Measurements from ENCODE around the gene AATK.
"Not testable (repeated sequence)": the region's sequence is repeated elsewhere in the genome, so short reads cannot be mapped to it uniquely, and the experiment has no call there.

AATK gene

GRCh38 chr17:81091774-81092517 is 74.1 kb downstream of the AATK start:
- no peak for DNase-seq (ENCODE audit: low read depth)

DNA sequence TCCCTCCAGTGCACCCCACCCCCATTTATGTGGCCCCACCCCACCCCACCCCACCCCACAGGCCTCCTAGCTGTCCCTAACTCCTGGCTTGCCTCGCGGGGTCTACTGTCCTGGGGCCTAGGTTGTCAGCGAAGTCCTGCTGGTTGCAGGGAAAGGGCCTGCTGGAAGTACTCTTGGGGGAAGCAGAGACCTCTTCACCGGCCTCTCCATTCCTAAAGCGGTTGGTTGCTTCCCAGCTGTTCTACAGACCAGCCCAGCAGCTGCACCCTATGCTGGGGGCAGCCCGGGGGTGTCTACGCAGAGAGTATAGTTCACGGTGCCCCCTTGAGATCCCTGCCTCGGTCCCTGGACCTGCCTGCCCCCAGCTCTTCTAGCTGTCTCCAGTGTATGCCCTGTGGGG is 74.9 kb downstream of the AATK start:
- DNase-seq (ENCODE audit: low read depth) = no peak

DNA sequence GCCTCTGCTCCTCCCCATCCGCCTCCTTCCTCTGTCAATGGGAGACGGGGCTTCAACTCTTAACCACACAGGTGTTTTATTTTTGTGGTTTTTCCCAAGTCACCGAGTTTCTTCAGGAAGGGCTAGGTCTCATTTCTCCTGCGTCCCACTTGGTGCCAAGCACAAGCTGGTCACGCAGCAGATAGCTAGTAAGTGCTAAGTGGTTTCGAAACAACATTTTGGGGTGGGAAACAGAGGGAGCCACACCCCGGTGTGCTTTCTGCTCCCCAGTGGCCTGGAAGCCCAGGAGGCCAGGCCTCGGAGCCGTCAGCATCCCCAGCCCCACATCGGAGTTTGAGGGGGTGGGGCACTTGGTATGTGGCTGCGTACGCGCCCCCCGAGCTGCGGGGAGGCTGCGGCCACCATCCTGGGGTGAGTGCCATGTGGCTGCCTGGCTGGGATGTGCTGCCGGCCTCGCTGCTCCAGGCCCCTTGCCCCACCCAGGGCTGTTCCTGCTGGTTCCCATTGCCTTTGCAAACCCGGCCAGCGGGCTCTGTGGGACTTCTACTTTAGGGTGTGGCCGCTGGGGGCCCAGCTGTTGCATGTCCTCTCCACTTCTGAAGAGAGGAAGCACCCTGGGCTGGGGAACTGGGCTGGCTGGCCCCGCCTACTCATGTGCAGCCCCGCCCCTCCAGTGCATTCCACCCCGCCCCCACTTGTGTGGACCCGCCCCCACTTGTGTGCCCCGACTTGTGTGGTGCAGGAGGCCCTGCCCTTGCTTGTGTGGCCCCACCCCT is 75.5 kb downstream of the AATK start:
- DNase-seq (ENCODE audit: low read depth) = no peak

DNA sequence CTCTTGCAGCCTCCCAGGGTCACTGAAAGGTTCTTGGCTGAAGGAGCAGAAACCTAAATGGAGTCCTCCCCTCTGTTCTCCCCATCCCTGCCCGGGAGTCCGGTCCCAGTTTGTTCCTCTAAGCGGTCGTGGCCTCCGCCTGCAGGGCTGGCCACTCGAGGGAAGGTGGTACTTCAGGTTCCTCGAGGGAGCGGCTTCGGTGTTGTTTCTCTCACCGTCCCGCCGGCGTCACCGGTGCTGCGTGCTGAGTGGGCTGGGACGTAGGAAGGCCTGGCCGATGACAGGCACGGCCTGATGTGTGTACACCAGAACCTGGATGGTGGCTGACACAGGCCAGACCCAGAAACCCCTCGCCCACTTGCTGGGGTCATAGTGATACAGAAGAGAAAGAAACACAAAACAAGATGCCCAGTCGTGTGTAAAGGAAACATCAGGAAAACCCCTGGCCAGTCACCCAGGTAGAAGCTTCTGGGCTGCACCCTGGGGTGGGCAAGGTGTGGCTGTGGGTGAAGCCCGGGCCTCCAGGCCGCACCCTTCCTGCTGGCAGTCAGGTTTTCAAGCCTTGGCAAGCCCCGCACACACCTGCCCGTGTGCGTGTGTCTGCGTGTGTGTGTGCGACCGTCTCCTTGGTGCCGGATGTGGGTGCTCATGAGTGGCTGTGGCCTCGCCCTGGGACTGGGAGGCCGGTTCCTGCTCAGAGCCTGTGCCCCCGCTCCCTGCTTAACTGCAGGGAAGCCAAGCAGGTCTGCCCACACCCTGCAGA is 79.1 kb downstream of the AATK start:
- no peak for DNase-seq (ENCODE audit: low read depth)

- DNase-seq (ENCODE audit: low read depth) = no peak
These were observed 80.6 kb downstream of the AATK start for GRCh38 chr17:81085420-81085911.

DNA sequence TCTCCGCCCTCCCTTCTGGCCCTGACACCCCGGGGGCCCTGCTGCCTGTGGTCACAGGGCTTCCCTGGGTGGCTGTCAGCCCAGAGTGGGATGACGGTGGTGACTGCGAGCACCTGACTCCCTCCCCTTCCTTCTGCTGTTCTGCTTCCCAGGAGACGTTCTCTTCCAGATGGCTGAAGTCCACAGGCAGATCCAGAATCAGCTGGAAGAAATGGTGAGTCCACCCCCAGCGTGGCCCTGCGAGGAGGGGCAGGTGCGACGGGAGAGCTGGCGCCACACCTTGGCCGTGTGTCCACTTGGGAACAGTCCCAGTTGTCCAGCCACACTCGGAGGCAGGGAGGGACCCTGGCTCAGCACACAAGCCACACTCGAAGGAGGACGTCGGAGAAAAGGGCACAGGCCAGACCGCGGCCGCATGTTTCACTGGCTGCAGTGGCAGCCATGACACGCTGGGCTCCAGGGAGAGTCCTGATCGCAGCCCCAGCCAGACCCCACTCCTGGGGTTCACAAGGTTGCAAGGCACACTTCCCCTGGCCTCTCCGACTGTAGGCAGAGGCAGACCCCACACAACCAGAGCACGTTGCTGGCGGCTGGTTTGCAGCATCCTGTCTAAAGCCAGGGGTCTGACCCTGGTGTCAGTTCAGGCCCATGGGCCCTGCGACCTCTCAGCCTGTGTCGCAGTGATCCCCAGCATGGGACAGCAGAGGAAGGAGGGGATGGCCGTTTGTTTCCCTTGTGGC is 81.2 kb downstream of the AATK start:
- DNase-seq (ENCODE audit: low read depth) = no peak

DNA sequence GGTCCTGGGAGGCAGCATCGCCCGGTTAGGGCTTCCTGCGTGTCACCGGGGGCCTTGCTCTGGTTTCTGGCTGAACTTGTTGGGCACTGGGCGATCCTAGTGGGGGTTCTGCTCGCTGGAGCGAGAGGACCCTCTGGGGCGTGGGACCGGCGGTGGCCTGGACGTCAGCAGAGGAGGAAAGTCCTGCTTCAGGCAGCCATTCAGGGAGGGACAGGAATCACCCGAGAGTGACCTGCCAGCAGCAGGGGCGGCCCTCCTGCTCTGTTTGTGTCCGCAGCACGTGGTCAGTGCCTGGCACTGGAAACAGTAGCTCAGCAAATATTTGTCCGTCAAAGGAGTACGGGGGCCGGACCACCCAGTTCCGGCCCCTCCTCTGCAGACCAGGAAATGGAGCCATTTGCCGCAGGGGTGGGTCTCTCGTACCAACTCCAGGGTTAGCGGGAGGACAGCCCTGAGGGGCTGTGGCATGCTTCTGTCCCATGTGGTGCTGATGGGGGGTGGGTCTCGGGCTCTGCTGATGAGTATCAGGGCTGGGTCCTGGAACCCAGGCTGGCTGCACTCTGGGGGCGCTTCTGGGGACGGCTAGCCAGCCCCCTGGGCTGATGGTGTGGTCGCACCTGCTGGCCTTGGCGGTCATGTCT is 82.8 kb downstream of the AATK start:
- DNase-seq (ENCODE audit: low read depth) = no peak

GRCh38 chr17:81082177-81083073 is 83.6 kb downstream of the AATK start:
- no peak for DNase-seq (ENCODE audit: low read depth)

- no peak for DNase-seq (ENCODE audit: low read depth)
These were observed 84.5 kb downstream of the AATK start for GRCh38 chr17:81081222-81082176.

GRCh38 chr17:81080019-81080418 is 86.0 kb downstream of the AATK start:
- DNase-seq (ENCODE audit: low read depth) = no peak

GRCh38 chr17:81078026-81078913 is 87.8 kb downstream of the AATK start:
- DNase-seq (ENCODE audit: low read depth) = not testable (repeated sequence)

- no peak for DNase-seq (ENCODE audit: low read depth)
These were observed 89.8 kb downstream of the AATK start for GRCh38 chr17:81076141-81076679.

DNA sequence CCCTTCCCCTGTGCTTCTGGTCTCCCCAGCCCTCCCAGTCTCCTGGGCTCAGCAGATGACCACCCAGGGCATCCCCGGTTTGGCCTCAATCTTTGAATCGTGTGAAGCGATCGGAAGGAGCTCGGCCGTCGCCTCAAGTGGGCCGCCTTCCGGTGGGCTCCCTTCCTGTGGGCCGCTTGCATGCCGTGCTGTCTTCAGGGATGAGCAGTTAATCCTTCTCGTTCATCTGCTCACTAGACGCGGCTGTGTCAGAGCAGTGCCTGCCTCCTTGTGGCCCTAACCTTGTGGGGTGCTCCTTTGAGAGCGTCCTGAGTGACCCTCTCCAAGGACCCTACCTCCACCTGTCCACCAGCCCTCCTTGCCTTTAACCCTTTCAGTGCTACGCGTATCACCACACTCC is 90.7 kb downstream of the AATK start:
- no peak for DNase-seq (ENCODE audit: low read depth)

DNA sequence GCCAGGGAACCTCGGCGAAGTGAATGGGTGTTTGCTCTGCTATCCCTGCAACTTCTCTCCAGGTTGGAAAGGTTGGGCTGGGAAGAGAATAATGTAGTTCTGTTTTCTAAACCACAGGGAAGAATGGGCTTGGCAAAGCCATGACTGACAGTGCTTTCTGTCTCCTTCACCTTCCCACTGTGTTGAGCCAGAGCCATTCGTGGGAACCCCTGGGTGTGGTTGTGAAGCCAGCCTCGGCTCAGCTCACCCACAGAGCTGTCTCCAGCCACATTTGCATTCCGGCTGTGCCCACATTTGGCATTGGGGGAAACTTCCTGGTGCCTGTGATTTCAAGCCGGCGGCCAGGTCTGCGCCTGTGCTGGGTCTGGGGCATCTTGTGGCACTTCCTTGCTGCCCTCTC is 91.1 kb downstream of the AATK start:
- no peak for DNase-seq (ENCODE audit: low read depth)

DNA sequence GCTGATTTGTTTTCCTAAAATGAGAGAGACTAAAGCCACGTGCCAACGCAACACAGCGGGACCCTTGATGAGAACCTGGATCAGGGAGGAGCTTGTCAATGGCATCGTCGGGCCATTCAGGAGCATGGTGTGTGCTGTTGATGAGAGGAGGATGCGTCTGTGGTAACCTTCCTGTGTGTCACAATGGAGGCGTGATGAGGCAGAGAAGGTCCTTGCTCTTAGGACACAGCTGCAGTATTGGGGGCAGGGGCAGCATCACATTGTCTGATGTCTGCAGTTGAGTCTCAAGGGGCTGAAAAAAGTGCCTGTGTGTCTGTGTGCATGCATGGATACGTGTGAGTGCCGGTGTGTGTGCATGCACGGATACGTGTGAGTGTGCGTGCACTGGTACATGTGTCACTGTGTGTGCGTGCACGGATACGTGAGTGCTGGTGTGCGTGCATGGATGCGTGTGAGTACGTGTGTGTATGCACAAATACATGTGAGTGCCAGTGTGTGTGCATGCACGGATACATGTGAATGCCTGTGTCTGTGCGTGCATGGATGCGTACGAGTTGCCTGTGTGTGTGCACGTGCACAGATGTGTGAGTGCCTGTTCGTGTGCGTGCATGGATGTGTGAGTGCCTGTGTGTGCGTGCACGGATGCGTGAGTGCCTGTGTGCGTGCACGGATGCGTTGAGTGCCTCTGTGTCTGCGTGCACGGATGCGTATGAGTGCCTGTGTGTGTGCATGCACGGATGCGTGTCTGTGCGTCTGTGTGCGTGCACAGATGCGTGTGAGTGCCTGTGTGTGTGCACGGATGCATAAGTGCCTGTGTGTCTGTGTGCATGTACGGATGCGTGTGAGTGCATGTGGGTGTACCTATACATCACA is 91.8 kb downstream of the AATK start:
- DNase-seq (ENCODE audit: low read depth) = no peak

DNA sequence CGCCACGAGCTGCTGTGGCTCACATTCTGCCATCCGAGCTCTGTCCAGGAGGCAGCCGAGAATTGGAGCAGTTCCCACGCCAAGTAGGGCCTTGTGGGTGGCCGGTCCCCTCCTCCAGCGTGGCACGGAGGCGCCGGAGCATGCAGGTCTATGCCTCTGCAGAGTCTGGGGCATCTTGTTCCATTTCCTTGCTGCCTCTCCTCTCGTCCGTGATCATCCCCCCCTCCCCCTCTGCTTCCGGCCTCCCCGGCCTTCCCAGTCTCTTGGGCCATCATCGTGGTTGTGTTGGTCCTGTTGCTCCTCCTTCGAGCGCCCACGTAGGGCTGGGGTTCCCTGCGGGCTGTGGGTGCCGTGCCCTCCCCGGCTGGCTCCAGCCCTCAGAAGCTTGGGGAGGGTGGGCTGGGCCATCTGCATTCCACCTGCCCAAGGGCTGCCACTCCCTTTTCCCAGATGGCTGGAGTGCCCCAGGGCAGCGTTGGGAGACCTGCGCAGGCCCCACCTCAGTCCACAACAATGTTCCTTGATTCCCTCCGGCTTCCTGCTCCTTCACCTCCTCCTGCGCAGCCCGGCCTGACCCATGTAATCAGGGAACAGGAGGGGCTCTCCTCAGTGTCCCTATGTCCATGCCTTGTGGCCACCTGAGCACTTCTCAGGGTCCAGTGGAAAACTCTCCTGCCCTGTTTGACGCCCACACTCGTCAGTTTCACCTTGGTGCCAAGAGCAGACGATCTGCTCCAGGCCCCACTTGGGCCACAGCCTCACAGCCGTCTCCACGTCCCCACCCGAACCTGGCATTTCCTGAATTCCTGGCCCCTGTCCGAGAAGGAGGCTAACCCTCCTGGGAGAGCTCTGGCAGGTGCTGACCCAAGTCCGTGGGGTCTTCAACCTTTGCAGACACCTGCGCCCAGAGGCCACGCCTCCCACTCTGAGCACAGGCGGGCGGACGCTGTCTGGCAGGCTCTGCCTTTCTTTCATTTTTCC is 94.0 kb downstream of the AATK start:
- no peak for DNase-seq (ENCODE audit: low read depth)

Measured in GM04504 (cell line).